GM18907 (cell line): ENCODE results near the gene MID1IP1.

Experiments
- ATAC-seq: cut with Tn5 transposase; IDR thresholded peaks from one replicate; pipeline ENCODE4 v1.9.1; 2021; ENCODE audit warnings: mild to moderate bottlenecking, moderate library complexity; ENCODE audit not compliant: unreplicated experiment

Gene MID1IP1

GRCh38 chrX:38811515-38812243 lies 10.4 kb downstream of the MID1IP1 start:
- no peak for ATAC-seq

- no peak for ATAC-seq
These were observed 14.9 kb downstream of the MID1IP1 start for GRCh38 chrX:38816155-38816554.

- no peak for ATAC-seq
These were observed 15.9 kb downstream of the MID1IP1 start for GRCh38 chrX:38817004-38817703.

- no peak for ATAC-seq
These were observed 17.9 kb downstream of the MID1IP1 start for GRCh38 chrX:38819163-38819562.

- no peak for ATAC-seq
These were observed 18.4 kb downstream of the MID1IP1 start for GRCh38 chrX:38819709-38820108.

GRCh38 chrX:38820751-38821150 lies 19.5 kb downstream of the MID1IP1 start:
- no peak for ATAC-seq

- ATAC-seq: no peak
These were observed 22.9 kb downstream of the MID1IP1 start for GRCh38 chrX:38824176-38824575.

- ATAC-seq: no peak
These were observed 30.7 kb downstream of the MID1IP1 start for GRCh38 chrX:38831949-38832348.

GRCh38 chrX:38837389-38837788 lies 36.1 kb downstream of the MID1IP1 start:
- no peak for ATAC-seq

GRCh38 chrX:38839277-38839676 lies 38.0 kb downstream of the MID1IP1 start:
- no peak for ATAC-seq

- ATAC-seq: no peak
These were observed 38.7 kb downstream of the MID1IP1 start for GRCh38 chrX:38839944-38840343.

GRCh38 chrX:38841750-38842149 lies 40.5 kb downstream of the MID1IP1 start:
- no peak for ATAC-seq

GRCh38 chrX:38845426-38845825 lies 44.2 kb downstream of the MID1IP1 start:
- no peak for ATAC-seq

GRCh38 chrX:38847206-38847902 lies 46.1 kb downstream of the MID1IP1 start:
- ATAC-seq: no peak

GRCh38 chrX:38847903-38848230 lies 46.6 kb downstream of the MID1IP1 start:
- ATAC-seq: no peak

GRCh38 chrX:38848671-38849455 lies 47.6 kb downstream of the MID1IP1 start:
- no peak for ATAC-seq

GRCh38 chrX:38850807-38851544 lies 49.7 kb downstream of the MID1IP1 start:
- ATAC-seq: no peak

- ATAC-seq: no peak
These were observed 53.0 kb downstream of the MID1IP1 start for GRCh38 chrX:38854305-38854704.
